NCI-H748 treated with DMSO at 0.1 percent for 48 hours (cell line): ENCODE measurements around the gene BRD1.

Source experiments
- DNase-seq: peaks from one replicate; lab custom pipeline; 2025; lab: John Stamatoyannopoulos, UW

Gene BRD1

GRCh38 chr22:49800408-49801238 is 27.1 kb downstream of the BRD1 start:
- DNase-seq = no peak

- no peak for DNase-seq
These were observed 28.1 kb downstream of the BRD1 start for GRCh38 chr22:49799431-49800075.

- no peak for DNase-seq
These were observed 29.1 kb downstream of the BRD1 start for GRCh38 chr22:49798486-49799151.

- DNase-seq = no peak
These were observed 30.0 kb downstream of the BRD1 start for GRCh38 chr22:49797706-49798105.

- DNase-seq = no peak
These were observed 30.9 kb downstream of the BRD1 start for GRCh38 chr22:49796596-49797270.

GRCh38 chr22:49795521-49795920 is 32.2 kb downstream of the BRD1 start:
- no peak for DNase-seq

- no peak for DNase-seq
These were observed 33.8 kb downstream of the BRD1 start for GRCh38 chr22:49793871-49794270.

GRCh38 chr22:49793296-49793695 is 34.4 kb downstream of the BRD1 start:
- DNase-seq = no peak

GRCh38 chr22:49792107-49792506 is 35.6 kb downstream of the BRD1 start:
- DNase-seq = no peak

- DNase-seq = no peak
These were observed 36.0 kb downstream of the BRD1 start for GRCh38 chr22:49791682-49792081.

- DNase-seq = no peak
These were observed 36.8 kb downstream of the BRD1 start for GRCh38 chr22:49790912-49791311.

- no peak for DNase-seq
These were observed 38.2 kb downstream of the BRD1 start for GRCh38 chr22:49789289-49790141.

- DNase-seq = no peak
These were observed 39.2 kb downstream of the BRD1 start for GRCh38 chr22:49788504-49788903.

GRCh38 chr22:49787861-49788260 is 39.8 kb downstream of the BRD1 start:
- DNase-seq = no peak

- no peak for DNase-seq
These were observed 40.5 kb downstream of the BRD1 start for GRCh38 chr22:49786976-49787706.

- no peak for DNase-seq
These were observed 41.7 kb downstream of the BRD1 start for GRCh38 chr22:49785841-49786471.

- no peak for DNase-seq
These were observed 42.6 kb downstream of the BRD1 start for GRCh38 chr22:49785046-49785521.

- no peak for DNase-seq
These were observed 43.1 kb downstream of the BRD1 start for GRCh38 chr22:49784630-49784971.

- DNase-seq = no peak
These were observed 43.6 kb downstream of the BRD1 start for GRCh38 chr22:49783926-49784629.
